NCI-H524 treated with DMSO at 0.1 percent for 48 hours (cell line): ENCODE results near the gene CTBS.
A peak's percentile ranks its signal among the peaks of the same experiment; 100 is the strongest.

ENCODE experiments used
- DNase-seq: peaks from one replicate; lab custom pipeline; 2025; lab: John Stamatoyannopoulos, UW

CTBS gene

DNA sequence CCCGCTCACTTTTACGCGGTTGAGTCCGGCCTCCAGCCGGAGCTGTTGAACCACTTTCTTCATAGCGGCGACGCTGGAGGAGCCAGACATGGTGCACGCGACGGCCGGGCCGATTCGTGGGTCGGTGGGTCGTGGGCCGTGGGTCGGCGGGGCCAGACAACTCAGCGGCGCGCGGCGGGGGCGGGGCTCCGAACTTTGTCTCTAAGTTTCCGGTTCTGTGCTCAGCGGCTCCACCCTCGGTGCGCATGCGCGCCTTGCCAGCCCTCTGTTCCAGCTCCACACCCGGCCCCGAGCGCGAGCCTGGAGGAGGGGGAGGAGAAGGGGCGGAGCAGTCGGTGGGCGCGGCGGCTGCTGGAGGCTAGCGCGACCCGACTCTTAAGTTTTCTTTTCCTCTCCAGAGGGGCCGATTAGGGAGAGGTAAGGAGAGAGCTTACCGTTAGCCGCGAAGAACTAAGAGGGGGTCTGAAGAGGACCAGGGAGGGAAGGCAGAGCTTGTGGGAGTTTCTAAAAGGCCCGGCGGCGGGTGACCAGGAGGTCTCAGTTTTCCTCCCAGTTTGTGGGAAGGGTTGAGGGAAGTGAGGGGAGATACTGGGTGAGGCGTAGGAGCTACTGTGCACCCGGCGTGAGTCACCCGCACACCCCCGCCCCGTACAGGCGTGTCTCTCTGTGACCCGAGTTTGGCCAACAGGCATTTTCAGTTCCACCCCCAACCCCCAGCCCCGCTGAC lies 68.1 kb downstream of the CTBS start, which contains the start of the genes GNG5 and SPATA1:
TSS of gene GNG5 (minus strand) at position 580 of the 727 bp plus-strand sequence. CDS start at position 90, 490 bp downstream.
TSS of gene SPATA1 (plus strand) at position 385 of the 727 bp plus-strand sequence. CDS start 9,974 bp downstream, outside the sequence.
- DNase-seq, result peak; percentile 74

- DNase-seq, result no peak
Measured at GRCh38 chr1:84505493-84506001, 68.7 kb downstream of the CTBS start.

GRCh38 chr1:84504580-84505492 lies 69.4 kb downstream of the CTBS start:
- DNase-seq, result no peak

GRCh38 chr1:84502927-84503326 lies 71.3 kb downstream of the CTBS start:
- no peak for DNase-seq
